B cell (primary cell): Measurements from ENCODE around the gene CGNL1. TPM values are rescaled to one million over a fixed set of nuclear protein-coding genes. Genes with fewer than 3 reads are reported as not detected.

Source experiments
- ATAC-seq: fragments of 200-7000 bp; cut with Tn5 transposase; one replicate; pipeline ENCODE4 v1.10.0; 2021; ENCODE audit warnings: low read depth, mild to moderate bottlenecking, moderate number of reproducible peaks, moderate library complexity
- CTCF ChIA-PET: fragments of 350-600 bp; sonication (Branson Sonifier 250); formaldehyde crosslinking; loops from one replicate; lab custom pipeline; 2021; ENCODE audit warnings: antibody characterized with exemption, inconsistent platforms; lab: Charles Lee
- POLR2A ChIA-PET: fragments of 350-600 bp; sonication (Branson Sonifier 250); formaldehyde crosslinking; loops from one replicate; lab custom pipeline; 2021; ENCODE audit warnings: antibody characterized with exemption; lab: Charles Lee
- DNase-seq: peaks from one replicate; pipeline ENCODE4 v3.0.0; 2013
- H2AFZ ChIP-seq: 2 replicates; pipeline ENCODE4 v1.6.1; 2012; ENCODE audit warnings: mild to moderate bottlenecking, low read depth, low read length; ENCODE audit not compliant: insufficient read depth, poor library complexity, severe bottlenecking
- H3K27ac ChIP-seq, 2 donors: 1 replicate in 1 of 2; 2 replicates in 1 of 2; pipeline ENCODE4 v1.5.1; 2012 to 2013; ENCODE audit warnings: low read length in 2 of 2, mild to moderate bottlenecking in 2 of 2, moderate library complexity in 1 of 2
- H3K27me3 ChIP-seq, 4 experiments: fragments of 200-600 bp in 1 of 4; sonication (generic) in 1 of 4; replicated peaks in 1 of 4; 1 replicate in 2 of 4; 2 replicates in 2 of 4; pipeline versions ENCODE4 v1.6.1 to v1.7.0; 2013 to 2016; ENCODE audit warnings: low read length in 3 of 4, mild to moderate bottlenecking in 2 of 4, mixed read lengths in 1 of 4, moderate library complexity in 1 of 4; ENCODE audit not compliant: insufficient read depth in 4 of 4, control insufficient read depth in 3 of 4; ENCODE audit errors: control extremely low read depth in 1 of 4
- H3K36me3 ChIP-seq, 2 experiments: replicated peaks in 1 of 2; 1 replicate in 1 of 2; 2 replicates in 1 of 2; pipeline versions ENCODE4 v1.6.1 to v1.7.1; 2013; ENCODE audit warnings: low read length in 1 of 2; ENCODE audit not compliant: insufficient read depth in 2 of 2, control insufficient read depth in 1 of 2; ENCODE audit errors: control extremely low read depth in 1 of 2, extremely low read depth in 1 of 2
- H3K4me1 ChIP-seq, 2 donors: fragments of 200-600 bp in 1 of 2; sonication (generic) in 1 of 2; 1 replicate in 1 of 2; 2 replicates in 1 of 2; pipeline versions ENCODE4 v1.5.1 to v1.6.1; 2013 to 2017; ENCODE audit warnings: low read length in 2 of 2; ENCODE audit not compliant: control insufficient read depth in 2 of 2, insufficient read depth in 2 of 2
- H3K4me2 ChIP-seq: replicated peaks from 2 replicates; pipeline ENCODE3; 2012; ENCODE audit warnings: mild to moderate bottlenecking, low read depth, low read length; ENCODE audit not compliant: poor library complexity, severe bottlenecking
- H3K4me3 ChIP-seq, 5 experiments: fragments of 200-600 bp in 1 of 5; sonication (generic) in 1 of 5; 1 replicate in 3 of 5; 2 replicates in 2 of 5; pipeline versions ENCODE4 v1.5.1 to v1.7.0; 2011 to 2016; ENCODE audit warnings: low read length in 4 of 5, mild to moderate bottlenecking in 4 of 5, low read depth in 2 of 5, control low read depth in 1 of 5, moderate library complexity in 1 of 5; ENCODE audit not compliant: insufficient read depth in 1 of 5; ENCODE audit errors: control extremely low read depth in 1 of 5, extremely low read depth in 1 of 5
- H3K79me2 ChIP-seq: fragments of 200-600 bp; sonication (generic); one replicate; pipeline ENCODE4 v1.6.0; 2016; ENCODE audit warnings: low read length; ENCODE audit not compliant: control insufficient read depth, insufficient read depth
- H3K9ac ChIP-seq: fragments of 200-600 bp; sonication (generic); 2 replicates; pipeline ENCODE4 v1.6.1; 2017; ENCODE audit warnings: mild to moderate bottlenecking, low read length, moderate library complexity
- H3K9me3 ChIP-seq, 3 donors: one replicate each; pipeline versions ENCODE4 v1.6.1 to v1.7.1; 2013; ENCODE audit warnings: low read length in 2 of 3; ENCODE audit not compliant: control insufficient read depth in 2 of 3, insufficient read depth in 1 of 3; ENCODE audit errors: control extremely low read depth in 1 of 3
- H4K20me1 ChIP-seq: 2 replicates; pipeline ENCODE4 v1.6.0; 2012; ENCODE audit warnings: mild to moderate bottlenecking, low read length; ENCODE audit not compliant: insufficient read depth, control insufficient read depth, poor library complexity, severe bottlenecking
- H3K27ac Mint-ChIP-seq: one replicate; pipeline ENCODE4 v1.8.0; 2021; ENCODE audit warnings: mixed read lengths
- H3K27me3 Mint-ChIP-seq: one replicate; pipeline ENCODE4 v1.8.0; 2021; ENCODE audit warnings: mixed read lengths
- H3K4me1 Mint-ChIP-seq: one replicate; pipeline ENCODE4 v1.8.0; 2021; ENCODE audit warnings: mixed read lengths
- H3K4me3 Mint-ChIP-seq: one replicate; pipeline ENCODE4 v1.8.0; 2021; ENCODE audit warnings: mixed read lengths
- H3K9me3 Mint-ChIP-seq: one replicate; pipeline ENCODE4 v1.8.0; 2022; ENCODE audit warnings: mixed read lengths; ENCODE audit not compliant: insufficient read depth
- CTCF ChIP-seq: fragments of 200-600 bp; IDR thresholded peaks from one replicate; pipeline ENCODE4 v1.8.0; 2022; ENCODE audit warnings: antibody characterized with exemption, mild to moderate bottlenecking
- EZH2 ChIP-seq: IDR thresholded peaks from 2 replicates; pipeline ENCODE4 v1.6.1; 2012; ENCODE audit warnings: borderline replicate concordance, low read depth, mild to moderate bottlenecking, moderate library complexity, low read length; ENCODE audit not compliant: insufficient read depth, poor library complexity, severe bottlenecking
- WGBS: methylation state at CpG from one replicate; pipeline ENCODE4 v1.1.5; 2013; ENCODE audit warnings: missing lambda C conversion rate; ENCODE audit not compliant: insufficient coverage; 5-methylcytosine and 5-hydroxymethylcytosine counted together
- intact Hi-C: fragments of 100-400 bp; cut with micrococcal nuclease; formaldehyde crosslinking; loops from one replicate; pipeline ENCODE4 v1.10.0; 2022
- polyA plus RNA-seq: library from polyadenylated mRNA; depleted of rRNA; stranded (reverse); fragments of >200 nt; gene quantifications from 2 replicates; pipeline ENCODE4 v1.2.3, GENCODE V29; 2012
- total RNA-seq, 2 donors: library from RNA; stranded (reverse); fragments of 120-200 nt in 1 of 2; gene quantifications; 1 replicate in 1 of 2; 2 replicates in 1 of 2; pipeline versions ENCODE4 v1.2.3 to v1.2.4, GENCODE V29; 2013 to 2022

The CGNL1 gene
- total and polyA plus RNA-seq, 2 donors (not counting 1 experiment from before 2014, with no cell fraction given), result 0.03 to 0.12 TPM

DNA sequence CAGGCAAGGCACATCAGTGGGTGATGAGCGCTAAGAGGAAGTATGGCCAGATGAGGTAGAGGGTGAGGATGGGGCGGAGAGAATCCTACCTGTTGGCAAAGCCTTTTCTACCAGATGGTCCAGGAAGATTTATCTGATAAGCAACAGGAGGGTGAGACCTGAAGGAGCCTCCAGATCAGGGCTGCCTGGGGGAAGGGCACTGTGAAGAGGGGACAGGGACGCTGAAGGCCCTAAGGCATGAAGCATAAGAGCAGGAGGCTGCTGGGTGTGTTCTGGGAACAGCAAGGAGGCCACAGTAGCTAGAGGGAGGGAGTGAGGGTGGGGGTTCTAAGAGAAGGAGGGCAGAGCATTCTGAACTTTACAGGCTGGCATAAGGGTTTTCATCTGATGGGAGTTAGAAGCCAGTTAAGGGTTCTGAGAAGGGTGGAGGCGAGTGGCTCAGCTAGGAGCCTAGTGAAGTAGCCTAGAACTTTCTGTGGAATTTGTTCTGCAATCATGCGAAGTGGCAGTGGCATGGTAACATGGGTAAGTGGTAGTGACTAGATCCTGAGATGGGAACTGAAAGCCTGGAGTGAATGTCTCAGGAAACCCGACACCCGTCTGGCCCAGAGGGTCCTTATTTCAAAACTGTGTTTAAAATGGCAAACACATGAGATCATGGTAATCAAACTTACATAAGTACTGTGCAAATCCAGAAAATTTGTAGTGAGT, 29.9 kb downstream of the CGNL1 start:
- Mint-ChIP-seq H3K4me3 (no peak overlapping the region), H3K9me3 (no peaks in the 10 kb centered on the region), H3K4me1 (no peaks in the 10 kb centered on the region), H3K27ac (no peak overlapping the region), H3K27me3 (no peaks in the 10 kb centered on the region)
- Histone ChIP-seq H3K27ac (no peak overlapping the region), H3K27me3 (no peaks in the 10 kb centered on the region), H3K4me1 (no peaks in the 10 kb centered on the region), H4K20me1 (no peaks in the 10 kb centered on the region), H3K9ac (no peak overlapping the region), H3K9me3 (peaks cover 0 to 4% (median 0%) of the 10 kb centered on the region in 3 donors), H3K4me3 (no peak overlapping the region), H3K4me2 (no peak overlapping the region), H3K79me2 (no peaks in the 10 kb centered on the region), H3K36me3 (no peaks in the 10 kb centered on the region), H2AFZ (no peak overlapping the region)
- no peak for DNase-seq
- no peak for TF ChIP-seq EZH2
- TF ChIP-seq CTCF, result no peak
- ChIA-PET CTCF (no interaction called here), POLR2A (no interaction called here)
- intact Hi-C loops, result no loop called here
- 88% methylated on average over 4 of the region's 7 CpGs for WGBS
- ATAC-seq, result no peak

- ATAC-seq (no peak), DNase-seq (no peak)
- no peak overlapping the region for H3K27ac Mint-ChIP-seq
- no peak overlapping the region for H3K27ac ChIP-seq
- no peak overlapping the region for H3K9ac ChIP-seq
- H3K4me1 ChIP-seq, result no peaks in the 10 kb centered on the region
- H3K4me3 Mint-ChIP-seq, result no peak overlapping the region
- ChIA-PET POLR2A (no interaction called here), CTCF (interaction anchor here (0.6 kb wide), 1 partner anchor 55 kb away, joined by 4 read pairs; no protein-coding TSS in a partner anchor)
- intact Hi-C loops, result no loop called here
- no peaks in the 10 kb centered on the region for H3K79me2 ChIP-seq
- no CpG with 5 or more reads among the region's 3 CpGs for WGBS
- H3K4me3 ChIP-seq, result no peak overlapping the region
- H3K9me3 Mint-ChIP-seq, result no peaks in the 10 kb centered on the region
- H3K4me2 ChIP-seq, result no peak overlapping the region
- no peak overlapping the region for H2AFZ ChIP-seq
- no peaks in the 10 kb centered on the region for H3K27me3 ChIP-seq
- H3K27me3 Mint-ChIP-seq, result peaks cover 9% of the 10 kb centered on the region
- H4K20me1 ChIP-seq, result no peaks in the 10 kb centered on the region
- no peaks in the 10 kb centered on the region for H3K9me3 ChIP-seq
- H3K4me1 Mint-ChIP-seq, result no peaks in the 10 kb centered on the region
- H3K36me3 ChIP-seq, result no peaks in the 10 kb centered on the region
- TF ChIP-seq EZH2 (no peak), CTCF (no peak)
Measured at GRCh38 chr15:57410373-57410772, 34.1 kb downstream of the CGNL1 start.
